ENCODE measurements around the gene TSHR. TPM values are rescaled to one million over a fixed set of nuclear protein-coding genes. Genes with fewer than 3 reads are reported as not detected.
"Not testable (repeated sequence)": the region's sequence is repeated elsewhere in the genome, so short reads cannot be mapped to it uniquely, and the experiment has no call there.

The TSHR gene
- total RNA-seq, 1 donor from 2014 or later = 2.9 TPM

GRCh38 chr14:80996049-80996901 lies 40.9 kb downstream of the TSHR start:
- peak; percentile 36 for DNase-seq

DNA sequence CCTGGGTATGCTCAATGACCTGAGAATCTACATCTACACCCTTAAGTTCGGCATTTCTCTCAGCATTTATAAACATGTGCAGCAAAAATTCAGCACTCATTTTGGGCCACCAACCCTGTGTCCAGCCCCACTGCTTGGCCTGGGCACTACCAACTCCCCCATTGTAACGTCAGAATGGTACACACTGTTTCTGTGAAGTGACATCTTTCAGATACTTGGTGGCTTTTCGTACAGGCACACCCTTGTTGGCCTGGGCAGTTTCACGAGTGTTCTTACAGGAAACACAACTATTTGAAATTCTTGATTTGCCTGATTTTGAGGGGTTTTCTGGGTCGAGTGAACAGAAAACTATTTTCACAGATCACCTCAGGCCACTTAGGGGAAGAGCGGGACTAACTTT lies 46.0 kb downstream of the TSHR start:
- no peak for DNase-seq

DNA sequence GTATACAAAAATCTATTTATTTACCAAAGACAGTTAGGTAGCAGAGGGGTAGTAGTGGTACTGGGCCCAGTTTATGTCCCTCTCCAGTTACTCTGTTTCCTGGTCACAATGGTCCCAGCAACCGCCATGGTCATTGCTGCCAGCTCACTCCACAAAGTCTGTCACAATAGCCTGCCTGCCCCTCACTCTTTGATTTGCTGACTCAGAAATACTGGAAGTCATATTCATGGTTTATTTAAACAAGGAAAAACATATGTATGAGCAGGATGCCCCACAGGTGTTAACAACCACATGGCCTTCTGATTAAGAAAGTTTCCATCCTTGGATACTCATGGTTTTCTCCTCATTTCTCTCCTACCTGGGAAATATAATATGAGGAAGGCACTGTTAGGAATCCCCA lies 49.2 kb downstream of the TSHR start:
- DNase-seq = no peak

- no peak for DNase-seq
These were observed 50.3 kb downstream of the TSHR start for GRCh38 chr14:81005540-81006228.

- DNase-seq = no peak
These were observed 50.8 kb downstream of the TSHR start for GRCh38 chr14:81006266-81006665.

- DNase-seq = no peak
These were observed 51.7 kb downstream of the TSHR start for GRCh38 chr14:81007131-81007530.

GRCh38 chr14:81009346-81009745 lies 53.9 kb downstream of the TSHR start:
- DNase-seq = no peak

GRCh38 chr14:81018251-81018650 lies 62.8 kb downstream of the TSHR start:
- DNase-seq = no peak

- no peak for DNase-seq
These were observed 63.3 kb downstream of the TSHR start for GRCh38 chr14:81018684-81019083.

DNA sequence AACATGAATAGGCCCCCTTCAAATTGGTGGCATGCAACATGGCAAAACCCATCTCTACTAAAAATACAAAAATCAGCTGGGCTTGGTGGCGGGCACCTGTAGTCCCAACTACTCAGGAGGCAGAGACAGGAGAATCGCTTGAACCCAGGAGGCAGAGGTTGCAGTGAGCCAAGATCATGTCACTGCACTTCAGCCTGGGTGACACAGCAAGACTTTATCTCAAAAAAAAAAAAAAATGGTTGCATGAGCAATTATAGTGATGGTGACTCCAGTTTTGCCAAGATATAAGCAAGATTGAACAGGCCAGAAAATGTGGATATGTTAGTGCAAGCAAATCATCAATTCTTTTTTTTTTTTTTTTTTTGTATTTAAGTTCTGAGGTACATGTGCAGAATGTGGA lies 63.7 kb downstream of the TSHR start:
- not testable (repeated sequence) for DNase-seq

DNA sequence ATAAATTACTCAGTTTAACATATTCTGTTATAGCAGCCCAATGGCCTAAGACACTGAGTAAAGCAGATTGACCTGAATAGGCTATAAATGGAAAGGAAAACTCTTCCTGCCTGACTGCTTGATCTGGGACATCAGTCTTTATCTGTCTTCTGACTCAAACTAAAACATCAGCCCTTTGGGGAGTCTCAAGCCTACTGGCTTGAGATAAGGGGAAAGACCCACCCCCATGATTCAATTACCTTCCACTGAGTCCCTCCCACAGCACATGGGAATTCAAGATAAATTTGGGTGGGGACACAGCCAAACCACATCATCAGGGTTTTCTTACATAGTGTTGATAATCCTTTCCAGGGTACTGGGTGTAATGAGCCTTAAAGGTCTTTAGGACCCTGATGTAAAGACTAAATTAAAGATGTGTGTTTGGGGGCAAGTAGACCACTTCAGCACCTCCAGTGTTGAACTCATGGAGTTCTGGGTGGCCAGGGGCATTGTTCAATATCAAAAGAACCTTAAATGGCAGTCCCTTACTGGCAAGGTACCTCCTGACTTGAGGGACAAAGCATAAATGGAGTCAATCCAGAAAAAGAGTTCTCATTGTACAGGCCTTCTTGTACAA lies 67.8 kb downstream of the TSHR start:
- no peak for DNase-seq

DNA sequence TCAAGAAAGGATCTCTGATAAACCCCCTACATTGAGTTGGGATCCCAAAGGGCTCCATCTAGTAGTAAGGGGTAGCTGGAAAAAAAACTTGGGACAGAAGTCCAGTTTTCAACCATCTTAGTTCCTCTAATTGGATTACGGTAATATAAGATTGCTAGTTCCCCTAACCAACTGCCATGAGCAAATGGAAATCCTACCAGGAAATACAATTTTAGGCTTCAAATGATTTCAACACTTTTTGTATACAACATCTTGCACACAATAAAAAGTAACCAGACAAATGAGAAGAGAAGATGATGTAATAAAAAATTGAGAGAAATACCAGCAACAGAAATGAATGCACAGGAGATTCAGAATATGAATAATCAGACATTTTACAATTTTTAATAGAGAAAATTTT lies 73.0 kb downstream of the TSHR start:
- DNase-seq = no peak

GRCh38 chr14:81031488-81031887 lies 76.1 kb downstream of the TSHR start:
- no peak for DNase-seq

GRCh38 chr14:81033698-81034240 lies 78.3 kb downstream of the TSHR start:
- DNase-seq = no peak

- no peak for DNase-seq
These were observed 87.0 kb downstream of the TSHR start for GRCh38 chr14:81042438-81042837.

DNA sequence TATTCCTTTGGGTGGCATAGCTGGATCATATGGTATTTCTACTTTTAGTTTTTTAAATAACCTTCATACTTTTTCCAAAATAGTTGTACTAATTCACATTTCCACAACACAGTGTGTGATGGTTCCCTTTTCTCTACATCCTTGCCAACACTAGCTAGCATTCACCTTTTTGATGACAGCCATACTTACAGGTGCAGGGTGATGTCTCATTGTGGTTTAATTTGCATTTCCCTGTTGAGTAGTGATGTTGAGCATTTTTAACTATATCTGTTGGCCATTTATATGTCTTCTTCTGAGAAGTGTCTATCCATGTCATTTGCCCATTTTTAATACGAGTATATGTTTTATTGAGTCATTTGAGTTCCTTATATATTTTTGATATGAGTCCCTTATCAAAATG lies 96.1 kb downstream of the TSHR start:
- DNase-seq = no peak

DNA sequence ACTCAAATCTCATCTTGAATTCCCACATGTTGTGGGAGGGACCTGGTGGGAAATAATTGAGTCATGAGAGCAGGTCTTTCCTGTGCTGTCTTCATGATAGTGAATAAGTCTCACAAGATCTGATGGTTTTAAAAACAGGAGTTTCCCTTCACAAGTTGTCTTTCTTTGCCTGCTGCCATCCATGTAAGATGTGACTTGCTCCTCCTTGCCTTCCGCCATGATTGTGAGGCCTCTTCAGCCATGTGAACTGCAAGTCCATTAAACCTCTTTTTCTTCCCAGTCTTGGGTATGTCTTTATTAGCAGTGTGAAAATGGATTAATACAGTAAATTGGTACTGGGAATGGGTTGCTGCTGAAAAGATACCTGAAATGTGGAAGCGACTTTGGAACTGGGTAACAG lies 98.6 kb downstream of the TSHR start:
- not testable (repeated sequence) for DNase-seq

- no peak for DNase-seq
These were observed 100.5 kb downstream of the TSHR start for GRCh38 chr14:81055971-81056370.

- DNase-seq = no peak
These were observed 107.0 kb downstream of the TSHR start for GRCh38 chr14:81062380-81062779.

DNA sequence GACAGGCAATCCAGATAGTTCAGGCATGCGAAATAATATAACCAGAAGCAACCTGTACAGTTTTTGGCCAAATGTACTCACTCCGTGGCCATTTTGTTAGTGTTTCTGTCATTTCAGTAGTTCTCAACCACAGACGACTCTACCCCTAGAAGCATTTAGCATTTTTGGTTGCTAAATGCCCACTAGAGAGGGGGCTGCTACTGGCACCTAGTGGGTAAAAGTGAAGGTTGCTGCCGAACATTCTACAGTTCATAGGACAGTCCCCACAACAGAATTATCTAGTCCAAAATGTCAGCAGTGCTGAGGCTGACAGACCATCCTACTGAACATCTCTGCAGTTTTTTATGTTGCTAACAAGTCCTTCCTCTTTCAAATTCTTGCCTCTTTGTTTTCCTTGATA lies 107.4 kb downstream of the TSHR start:
- no peak for DNase-seq

GRCh38 chr14:81066672-81067071 lies 111.3 kb downstream of the TSHR start:
- DNase-seq = no peak

GRCh38 chr14:81067156-81067555 lies 111.7 kb downstream of the TSHR start:
- DNase-seq = no peak

DNA sequence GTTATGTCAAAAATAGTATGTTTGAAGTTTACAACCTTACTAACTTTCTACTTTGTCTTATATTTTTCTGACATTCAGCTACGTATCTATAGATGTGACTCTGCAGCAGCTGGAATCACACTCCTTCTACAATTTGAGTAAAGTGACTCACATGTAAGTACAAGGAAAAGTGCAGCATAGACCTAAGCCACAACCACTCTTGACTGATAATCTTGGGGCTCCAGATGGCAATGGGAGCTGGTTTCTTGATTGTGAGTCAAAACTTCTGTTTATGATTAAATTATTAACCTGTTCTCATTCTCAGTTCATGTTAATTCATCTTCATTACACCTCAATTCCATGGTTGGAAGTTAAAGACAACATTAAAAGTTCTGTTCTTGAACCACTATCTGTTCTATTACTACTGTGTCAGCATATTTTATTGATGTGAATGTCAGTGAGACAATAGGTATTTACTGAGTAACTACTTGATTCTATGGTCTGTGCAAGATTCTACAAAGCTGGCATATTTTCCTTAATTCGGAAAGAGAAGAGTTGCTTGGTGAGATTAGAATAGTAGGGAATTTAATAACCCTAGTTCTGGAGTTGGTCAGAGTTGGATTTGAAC lies 112.9 kb downstream of the TSHR start:
- no peak for DNase-seq

Measured in skin of body (tissue), 2 donors.